Measurements from ENCODE around the gene DCT. TPM values are rescaled to one million over a fixed set of nuclear protein-coding genes. Genes with fewer than 3 reads are reported as not detected.

Gene DCT
- total RNA-seq, 1 donor from 2014 or later, result not detected

DNA sequence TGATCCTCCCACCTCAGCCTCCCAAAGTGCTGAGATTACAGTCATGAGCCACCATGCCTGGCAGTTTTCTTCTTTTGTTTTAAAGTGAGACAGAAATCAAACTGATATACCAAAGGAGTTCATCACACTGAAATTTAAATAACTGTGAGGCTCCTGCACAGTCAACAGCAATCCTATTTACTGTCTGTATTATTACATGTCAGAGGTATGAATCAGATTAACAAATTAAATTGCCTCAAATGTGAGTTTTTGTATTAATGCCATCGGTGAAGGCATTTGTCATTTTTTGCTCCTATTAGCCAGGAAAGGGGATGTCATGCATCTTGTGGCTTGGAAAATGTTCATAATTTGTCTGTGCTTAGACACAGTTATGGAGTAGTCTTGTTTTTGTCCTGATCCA is 20.4 kb downstream of the DCT start:
- H3K27ac Mint-ChIP-seq (ENCODE audit: unreplicated experiment), result no peak overlapping the region
- H3K9me3 Mint-ChIP-seq (ENCODE audit: unreplicated experiment), result no peaks in the 10 kb centered on the region
- TF ChIP-seq, protein P1, sequence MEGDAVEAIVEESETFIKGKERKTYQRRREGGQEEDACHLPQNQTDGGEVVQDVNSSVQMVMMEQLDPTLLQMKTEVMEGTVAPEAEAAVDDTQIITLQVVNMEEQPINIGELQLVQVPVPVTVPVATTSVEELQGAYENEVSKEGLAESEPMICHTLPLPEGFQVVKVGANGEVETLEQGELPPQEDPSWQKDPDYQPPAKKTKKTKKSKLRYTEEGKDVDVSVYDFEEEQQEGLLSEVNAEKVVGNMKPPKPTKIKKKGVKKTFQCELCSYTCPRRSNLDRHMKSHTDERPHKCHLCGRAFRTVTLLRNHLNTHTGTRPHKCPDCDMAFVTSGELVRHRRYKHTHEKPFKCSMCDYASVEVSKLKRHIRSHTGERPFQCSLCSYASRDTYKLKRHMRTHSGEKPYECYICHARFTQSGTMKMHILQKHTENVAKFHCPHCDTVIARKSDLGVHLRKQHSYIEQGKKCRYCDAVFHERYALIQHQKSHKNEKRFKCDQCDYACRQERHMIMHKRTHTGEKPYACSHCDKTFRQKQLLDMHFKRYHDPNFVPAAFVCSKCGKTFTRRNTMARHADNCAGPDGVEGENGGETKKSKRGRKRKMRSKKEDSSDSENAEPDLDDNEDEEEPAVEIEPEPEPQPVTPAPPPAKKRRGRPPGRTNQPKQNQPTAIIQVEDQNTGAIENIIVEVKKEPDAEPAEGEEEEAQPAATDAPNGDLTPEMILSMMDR (IDR thresholded peaks at IDR 0.05), result no peak
- H3K36me3 Mint-ChIP-seq (ENCODE audit: unreplicated experiment), result no peaks in the 10 kb centered on the region
- no peak for DNase-seq (ENCODE audit: extremely low spot score, unreplicated experiment)
- no peak overlapping the region for H3K4me3 Mint-ChIP-seq (ENCODE audit: unreplicated experiment)
- no peaks in the 10 kb centered on the region for H3K4me1 Mint-ChIP-seq (ENCODE audit: unreplicated experiment)
- peaks cover 41% of the 10 kb centered on the region for H3K27me3 Mint-ChIP-seq (ENCODE audit: unreplicated experiment)

DNA sequence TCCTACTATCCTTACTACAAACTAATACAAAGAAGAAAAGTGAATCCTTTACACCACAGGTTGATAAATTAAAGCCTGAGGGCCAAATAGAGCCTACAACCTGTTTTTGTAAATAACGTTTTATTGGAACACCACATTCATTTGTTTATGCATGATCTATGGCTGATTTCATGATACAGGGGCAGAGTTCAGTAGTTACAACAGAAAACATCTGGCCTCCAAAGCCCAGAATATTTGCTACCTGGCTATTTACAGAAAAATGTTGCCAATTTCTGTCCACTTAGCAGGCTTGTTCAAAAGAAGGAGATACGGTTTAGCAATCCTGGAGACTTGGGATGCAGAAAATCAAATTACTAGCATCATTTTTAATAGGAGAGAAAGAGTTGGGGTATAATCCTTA is 24.1 kb downstream of the DCT start:
- H3K36me3 Mint-ChIP-seq (ENCODE audit: unreplicated experiment), result no peaks in the 10 kb centered on the region
- H3K9me3 Mint-ChIP-seq (ENCODE audit: unreplicated experiment), result no peaks in the 10 kb centered on the region
- TF ChIP-seq, protein P1 (IDR thresholded peaks at IDR 0.05), result no peak
- H3K27me3 Mint-ChIP-seq (ENCODE audit: unreplicated experiment), result peaks cover 47% of the 10 kb centered on the region
- H3K27ac Mint-ChIP-seq (ENCODE audit: unreplicated experiment), result no peak overlapping the region
- no peak for DNase-seq (ENCODE audit: extremely low spot score, unreplicated experiment)
- no peak overlapping the region for H3K4me3 Mint-ChIP-seq (ENCODE audit: unreplicated experiment)
- no peaks in the 10 kb centered on the region for H3K4me1 Mint-ChIP-seq (ENCODE audit: unreplicated experiment)

DNA sequence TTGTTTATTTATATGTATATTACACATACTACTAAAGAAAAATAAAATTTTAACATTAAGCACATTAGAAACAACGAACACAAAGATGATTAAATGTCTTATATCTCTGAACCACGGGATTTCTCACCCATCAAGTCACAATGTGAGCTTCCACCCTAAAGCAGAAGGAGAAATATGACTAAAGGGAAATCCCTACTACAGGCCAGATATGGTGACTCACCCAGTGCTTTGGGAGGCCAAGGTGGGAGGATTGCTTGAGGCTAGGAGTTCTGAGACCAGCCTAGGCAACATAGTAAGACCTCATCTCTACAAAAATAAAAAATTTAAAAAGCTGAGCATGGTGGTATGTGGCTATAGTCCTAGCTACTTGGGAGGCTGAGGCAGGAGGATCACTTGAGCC is 24.6 kb downstream of the DCT start:
- H3K4me1 Mint-ChIP-seq (ENCODE audit: unreplicated experiment), result no peaks in the 10 kb centered on the region
- TF ChIP-seq, protein P1 (IDR thresholded peaks at IDR 0.05), result no peak
- H3K27ac Mint-ChIP-seq (ENCODE audit: unreplicated experiment), result no peak overlapping the region
- H3K9me3 Mint-ChIP-seq (ENCODE audit: unreplicated experiment), result peaks cover 2% of the 10 kb centered on the region
- no peak for DNase-seq (ENCODE audit: extremely low spot score, unreplicated experiment)
- no peak overlapping the region for H3K4me3 Mint-ChIP-seq (ENCODE audit: unreplicated experiment)
- no peaks in the 10 kb centered on the region for H3K36me3 Mint-ChIP-seq (ENCODE audit: unreplicated experiment)
- H3K27me3 Mint-ChIP-seq (ENCODE audit: unreplicated experiment), result peaks cover 52% of the 10 kb centered on the region

DNA sequence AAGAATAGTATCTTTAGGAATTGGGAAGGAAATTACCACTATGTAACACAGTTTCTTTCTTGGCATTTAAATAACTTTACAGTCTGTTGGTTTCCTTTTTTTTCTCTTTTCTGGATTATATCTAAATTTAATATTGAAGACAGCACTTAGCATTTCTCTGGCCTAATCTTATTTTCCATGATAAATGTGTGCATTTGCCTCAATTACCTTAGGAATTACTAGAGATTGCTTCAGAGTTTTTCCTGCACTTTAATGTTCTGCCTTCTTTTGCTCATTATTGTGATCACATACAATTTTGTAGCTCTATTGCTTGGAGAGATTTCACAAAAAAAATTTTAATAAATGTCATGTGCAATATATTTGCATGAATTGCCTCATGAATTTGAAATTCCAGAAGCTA is 25.1 kb downstream of the DCT start:
- H3K9me3 Mint-ChIP-seq (ENCODE audit: unreplicated experiment), result peaks cover 4% of the 10 kb centered on the region
- no peak overlapping the region for H3K4me3 Mint-ChIP-seq (ENCODE audit: unreplicated experiment)
- DNase-seq (ENCODE audit: extremely low spot score, unreplicated experiment), result no peak
- no peak overlapping the region for H3K27ac Mint-ChIP-seq (ENCODE audit: unreplicated experiment)
- no peaks in the 10 kb centered on the region for H3K36me3 Mint-ChIP-seq (ENCODE audit: unreplicated experiment)
- TF ChIP-seq, protein P1 (IDR thresholded peaks at IDR 0.05), result no peak
- peaks cover 53% of the 10 kb centered on the region for H3K27me3 Mint-ChIP-seq (ENCODE audit: unreplicated experiment)
- H3K4me1 Mint-ChIP-seq (ENCODE audit: unreplicated experiment), result no peaks in the 10 kb centered on the region

DNA sequence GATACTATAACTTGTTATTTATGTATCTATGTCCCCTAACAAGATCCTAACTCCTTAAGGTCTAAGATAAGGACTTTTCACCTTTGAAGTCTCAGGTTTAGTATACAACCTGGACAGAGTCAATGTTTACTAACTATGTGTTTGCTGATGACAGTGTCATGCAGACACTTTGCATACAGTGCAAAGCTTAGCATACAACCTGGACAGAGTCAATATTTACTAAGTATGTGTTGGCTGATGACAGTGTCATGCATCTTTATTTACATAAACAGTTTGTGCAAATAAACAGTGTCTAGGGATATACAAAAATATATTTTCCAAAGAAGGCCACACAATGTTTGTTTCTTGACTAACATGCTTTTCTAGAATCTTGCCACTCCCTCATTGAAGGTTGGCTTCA is 34.7 kb downstream of the DCT start:
- Mint-ChIP-seq H3K4me1 (ENCODE audit: unreplicated experiment) (no peaks in the 10 kb centered on the region), H3K27me3 (ENCODE audit: unreplicated experiment) (peaks cover 30% of the 10 kb centered on the region), H3K27ac (ENCODE audit: unreplicated experiment) (no peak overlapping the region), H3K36me3 (ENCODE audit: unreplicated experiment) (no peaks in the 10 kb centered on the region), H3K9me3 (ENCODE audit: unreplicated experiment) (peaks cover 1% of the 10 kb centered on the region), H3K4me3 (ENCODE audit: unreplicated experiment) (no peak overlapping the region)
- TF ChIP-seq, protein P1 (IDR thresholded peaks at IDR 0.05), result no peak
- DNase-seq (ENCODE audit: extremely low spot score, unreplicated experiment), result no peak

Measured in osteocyte (in vitro differentiated cells).